Parathyroid adenoma (tissue), 2 donors: ENCODE results near the gene BAK1.
A peak's percentile ranks its signal among the peaks of the same experiment; 100 is the strongest.

Source experiments
- H2AFZ ChIP-seq: fragments of 300-600 bp; sonication (generic); one replicate; pipeline ENCODE4 v1.7.0; 2017; ENCODE audit warnings: antibody characterized with exemption, mild to moderate bottlenecking
- H3K27ac ChIP-seq: fragments of 300-600 bp; sonication (generic); one replicate; pipeline ENCODE4 v1.7.0; 2017
- H3K27me3 ChIP-seq: fragments of 300-600 bp; sonication (generic); one replicate; pipeline ENCODE4 v1.7.0; 2017; ENCODE audit warnings: low read length; ENCODE audit not compliant: control insufficient read depth, insufficient read depth
- H3K36me3 ChIP-seq: fragments of 300-600 bp; sonication (generic); one replicate; pipeline ENCODE4 v1.7.0; 2017; ENCODE audit warnings: low read length; ENCODE audit not compliant: control insufficient read depth, insufficient read depth
- H3K4me1 ChIP-seq: fragments of 300-600 bp; sonication (generic); one replicate; pipeline ENCODE4 v1.7.0; 2017; ENCODE audit warnings: control low read depth
- H3K4me2 ChIP-seq: fragments of 300-600 bp; sonication (generic); one replicate; pipeline ENCODE4 v1.7.0; 2017; ENCODE audit warnings: low read length
- H3K4me3 ChIP-seq: fragments of 300-600 bp; sonication (generic); one replicate; pipeline ENCODE4 v1.7.0; 2017; ENCODE audit warnings: low read depth, low read length
- H3K79me2 ChIP-seq: fragments of 300-600 bp; sonication (generic); one replicate; pipeline ENCODE4 v1.7.0; 2017; ENCODE audit warnings: control low read depth
- H3K9ac ChIP-seq: fragments of 300-600 bp; sonication (generic); one replicate; pipeline ENCODE4 v1.7.0; 2017; ENCODE audit warnings: mild to moderate bottlenecking
- H3K9me3 ChIP-seq: fragments of 300-600 bp; sonication (generic); one replicate; pipeline ENCODE4 v1.7.0; 2017; ENCODE audit warnings: low read length; ENCODE audit not compliant: control insufficient read depth
- CTCF ChIP-seq: fragments of 300-600 bp; sonication (generic); IDR thresholded peaks from one replicate; pipeline ENCODE4 v1.7.0; 2017; ENCODE audit warnings: antibody characterized with exemption, mild to moderate bottlenecking
- donor health status: primary hyperparathyroidism.

The BAK1 gene

GRCh38 chr6:33584700-33585402 is 4.8 kb upstream of the BAK1 start:
- Histone ChIP-seq H3K36me3 (no peaks in the 10 kb centered on the region), H3K79me2 (no peaks in the 10 kb centered on the region), H3K27me3 (no peaks in the 10 kb centered on the region), H3K9me3 (no peaks in the 10 kb centered on the region), H3K4me1 (peaks cover 4% of the 10 kb centered on the region), H3K9ac (no peak overlapping the region), H3K27ac (no peak overlapping the region), H3K4me2 (no peak overlapping the region), H3K4me3 (no peak overlapping the region), H2AFZ (peak overlapping the region; percentile 60)
- no peak for TF ChIP-seq CTCF

DNA sequence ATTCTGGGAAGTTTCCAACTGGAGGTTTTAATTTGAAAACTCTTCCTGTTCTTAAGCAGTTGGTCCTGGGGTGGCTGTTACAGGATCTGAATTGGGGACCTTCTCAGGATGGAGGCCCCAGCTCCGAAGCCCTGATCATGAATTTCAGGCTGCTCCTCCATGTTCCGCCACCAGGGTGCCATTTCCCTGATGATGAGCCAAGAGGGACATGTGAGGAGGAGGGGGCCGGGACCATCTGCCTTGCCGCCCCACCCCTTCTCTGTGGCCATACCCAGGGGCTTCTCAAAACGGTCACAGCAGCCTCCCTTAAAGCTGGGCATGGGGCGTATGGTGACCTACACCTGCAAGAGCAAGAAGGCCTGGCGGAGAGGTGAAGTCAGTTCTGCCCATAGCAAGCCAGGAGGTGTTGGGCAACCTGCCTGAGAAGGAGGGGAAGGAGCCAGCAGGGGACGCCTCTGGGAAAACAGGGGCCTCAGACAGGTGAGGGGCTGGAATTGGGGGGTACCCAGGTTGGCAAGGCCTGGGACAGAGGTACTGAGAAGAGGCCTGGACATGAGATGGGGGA is 3.6 kb upstream of the BAK1 start:
- no peak for TF ChIP-seq CTCF
- Histone ChIP-seq H3K4me2 (no peak overlapping the region), H3K9me3 (no peaks in the 10 kb centered on the region), H3K4me1 (peaks cover 4% of the 10 kb centered on the region), H3K36me3 (no peaks in the 10 kb centered on the region), H3K27me3 (no peaks in the 10 kb centered on the region), H3K79me2 (peaks cover 6% of the 10 kb centered on the region), H3K4me3 (no peak overlapping the region), H3K9ac (no peak overlapping the region), H2AFZ (no peak overlapping the region), H3K27ac (no peak overlapping the region)

DNA sequence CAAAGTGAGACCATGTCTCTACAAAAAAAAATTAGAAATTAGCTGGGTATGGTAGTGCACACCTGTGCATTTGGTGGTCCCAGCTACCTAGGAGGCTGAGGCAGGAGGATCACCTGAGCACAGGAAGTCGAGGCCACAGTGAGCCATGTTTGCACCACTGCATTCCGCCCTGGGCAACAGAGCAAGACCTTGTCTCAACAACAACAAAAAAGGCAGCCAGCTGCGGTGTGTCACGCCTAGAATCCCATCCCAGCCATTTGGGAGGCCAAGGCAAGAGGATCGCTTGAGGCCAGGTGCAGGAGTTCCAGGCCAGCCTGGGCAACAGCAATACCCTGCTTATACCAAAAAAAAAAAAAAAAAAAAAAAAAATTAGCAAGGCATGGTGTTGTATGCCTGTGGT is 1.1 kb upstream of the BAK1 start:
- Histone ChIP-seq H3K36me3 (no peaks in the 10 kb centered on the region), H3K79me2 (peaks cover 6% of the 10 kb centered on the region), H3K4me1 (peaks cover 4% of the 10 kb centered on the region), H2AFZ (no peak overlapping the region), H3K9me3 (no peaks in the 10 kb centered on the region), H3K9ac (no peak overlapping the region), H3K4me3 (no peak overlapping the region), H3K4me2 (no peak overlapping the region), H3K27ac (no peak overlapping the region), H3K27me3 (no peaks in the 10 kb centered on the region)
- TF ChIP-seq CTCF, result no peak

DNA sequence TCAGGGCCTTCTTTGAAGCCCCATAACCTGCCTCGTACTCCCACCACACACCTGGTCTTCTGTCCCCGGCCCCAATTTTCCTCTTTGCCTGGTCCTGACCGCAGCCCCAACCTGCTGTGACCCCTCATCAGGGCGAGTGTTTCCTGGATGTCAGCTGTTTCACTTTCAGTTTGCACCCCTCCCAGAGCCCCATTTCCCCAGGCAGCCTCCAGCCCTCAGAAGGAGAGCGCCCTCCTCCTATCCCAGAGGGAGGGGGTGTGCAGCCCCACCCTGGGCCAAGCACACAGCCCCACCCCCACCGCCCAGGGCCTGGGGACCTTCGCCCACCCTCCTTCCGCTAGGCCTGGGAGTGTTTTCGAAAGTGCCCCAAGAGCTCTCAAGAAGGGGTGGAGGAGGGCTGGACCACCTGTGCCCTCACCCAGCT is 1.5 kb downstream of the BAK1 start:
- Histone ChIP-seq H3K27me3 (no peaks in the 10 kb centered on the region), H3K9ac (no peak overlapping the region), H3K9me3 (no peaks in the 10 kb centered on the region), H2AFZ (no peak overlapping the region), H3K4me2 (peak overlapping the region; percentile 37), H3K27ac (no peak overlapping the region), H3K79me2 (peaks cover 6% of the 10 kb centered on the region), H3K4me1 (peaks cover 4% of the 10 kb centered on the region), H3K36me3 (no peaks in the 10 kb centered on the region), H3K4me3 (peak overlapping the region; percentile 94)
- no peak for TF ChIP-seq CTCF

- Histone ChIP-seq H3K4me2 (peak overlapping the region; percentile 37), H3K79me2 (peaks cover 6% of the 10 kb centered on the region), H3K4me3 (no peak overlapping the region), H3K27ac (no peak overlapping the region), H3K36me3 (no peaks in the 10 kb centered on the region), H3K9me3 (no peaks in the 10 kb centered on the region), H3K27me3 (no peaks in the 10 kb centered on the region), H3K9ac (no peak overlapping the region), H3K4me1 (peaks cover 4% of the 10 kb centered on the region), H2AFZ (no peak overlapping the region)
- TF ChIP-seq CTCF, result no peak
These were observed 1.9 kb downstream of the BAK1 start for GRCh38 chr6:33578164-33578563.
